GM21526 (cell line): ENCODE results near the gene ECEL1.

Experiments used
- ATAC-seq: cut with Tn5 transposase; IDR thresholded peaks from one replicate; pipeline ENCODE4 v1.9.1; 2021; ENCODE audit warnings: moderate library complexity; ENCODE audit not compliant: unreplicated experiment, low FRiP score

Gene ECEL1

DNA sequence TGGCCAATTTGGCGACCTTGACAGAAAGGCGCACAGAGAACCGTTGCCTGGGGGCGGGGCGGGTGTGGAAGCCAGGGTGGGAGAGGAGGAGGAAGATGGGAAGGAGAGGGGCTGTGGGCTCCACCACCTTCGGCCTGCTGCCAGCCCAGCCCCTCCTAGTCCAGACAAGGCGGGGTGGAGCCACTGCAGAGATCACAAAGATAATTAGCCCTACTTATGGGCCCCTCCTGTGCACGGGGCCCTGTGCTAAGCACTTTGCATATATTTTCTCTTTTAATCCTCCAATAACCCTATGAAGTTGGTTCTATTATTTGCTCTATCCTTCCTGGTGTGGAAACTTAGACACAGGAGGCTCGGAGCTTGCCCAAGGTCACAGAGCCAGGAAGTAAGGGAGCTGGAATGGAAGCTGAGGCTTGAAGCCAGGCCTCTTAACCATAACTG lies 13.7 kb upstream of the ECEL1 start:
- no peak for ATAC-seq

DNA sequence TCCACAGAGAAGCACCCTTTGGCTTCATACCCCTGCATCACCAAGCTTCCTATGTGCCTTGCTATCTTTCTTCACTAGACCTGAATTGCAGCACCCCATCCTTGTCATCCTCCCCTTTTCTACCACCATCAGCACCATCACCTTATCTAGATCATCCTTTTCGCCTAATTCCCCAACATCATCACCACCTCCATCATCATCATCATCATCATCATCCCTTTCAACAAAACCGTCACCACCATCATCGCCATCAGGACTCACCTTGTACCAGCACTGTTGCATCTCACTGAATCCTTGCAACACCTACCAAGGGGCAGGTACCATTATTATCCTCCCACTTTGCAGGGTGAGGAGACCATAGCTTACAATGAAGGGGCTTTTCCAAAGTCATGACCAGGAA lies 10.8 kb upstream of the ECEL1 start:
- no peak for ATAC-seq

DNA sequence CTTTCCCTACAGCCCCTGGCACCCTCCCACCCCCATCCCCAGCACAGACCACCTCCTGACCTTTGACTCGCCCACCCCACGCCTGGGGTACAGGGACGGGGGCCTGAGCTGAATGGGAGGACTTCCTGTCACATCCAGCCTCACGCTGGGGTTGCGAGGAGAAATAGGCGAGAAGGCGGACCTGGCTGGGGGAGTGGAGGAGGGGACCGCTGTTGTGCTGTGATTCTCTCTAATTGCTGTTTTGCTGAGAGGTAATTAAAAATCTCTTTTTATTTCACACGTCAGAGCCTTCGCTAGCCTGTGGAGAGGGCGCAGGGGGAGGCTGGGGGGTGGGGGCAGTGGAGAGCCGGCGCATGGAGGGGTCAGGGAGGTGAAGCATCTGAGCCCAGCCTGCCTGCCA lies 9.7 kb upstream of the ECEL1 start:
- ATAC-seq = no peak

DNA sequence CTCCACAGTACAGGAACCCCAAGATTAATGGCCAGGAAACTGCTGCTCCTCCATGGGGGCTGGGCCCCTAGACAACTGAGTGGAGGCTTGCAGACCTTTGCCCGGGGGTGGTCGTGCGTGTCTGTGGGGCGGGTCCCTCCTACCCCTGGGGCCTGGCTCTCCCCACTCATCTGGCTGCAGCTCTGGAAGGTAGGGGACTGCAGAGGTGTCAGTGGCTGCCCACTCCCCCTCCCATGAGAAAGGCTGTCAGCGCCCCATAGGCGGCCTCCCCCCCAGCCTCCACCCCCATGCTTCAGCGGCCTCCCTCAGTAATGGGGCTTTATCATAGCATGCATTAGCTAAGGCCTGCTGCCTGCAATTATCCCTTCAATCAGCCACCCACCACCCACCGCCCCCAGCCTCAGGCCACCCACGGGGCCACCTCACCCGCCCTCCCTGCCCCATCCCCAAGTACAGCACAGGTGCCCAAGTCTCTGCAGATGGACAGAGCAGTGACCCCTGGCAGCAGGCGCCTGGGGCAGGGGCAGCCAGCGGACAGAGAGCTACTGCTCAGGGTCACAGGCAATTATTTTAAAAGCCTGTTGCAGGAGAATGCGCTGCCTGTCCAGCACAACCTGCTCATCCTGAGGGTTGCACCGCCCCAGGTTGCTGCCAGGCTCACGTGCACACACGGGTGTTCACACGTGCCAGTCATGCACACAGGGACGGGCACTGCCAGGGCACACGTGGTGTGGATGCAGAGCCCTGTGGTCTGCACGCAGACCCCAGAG lies 9.1 kb upstream of the ECEL1 start:
- ATAC-seq = no peak

DNA sequence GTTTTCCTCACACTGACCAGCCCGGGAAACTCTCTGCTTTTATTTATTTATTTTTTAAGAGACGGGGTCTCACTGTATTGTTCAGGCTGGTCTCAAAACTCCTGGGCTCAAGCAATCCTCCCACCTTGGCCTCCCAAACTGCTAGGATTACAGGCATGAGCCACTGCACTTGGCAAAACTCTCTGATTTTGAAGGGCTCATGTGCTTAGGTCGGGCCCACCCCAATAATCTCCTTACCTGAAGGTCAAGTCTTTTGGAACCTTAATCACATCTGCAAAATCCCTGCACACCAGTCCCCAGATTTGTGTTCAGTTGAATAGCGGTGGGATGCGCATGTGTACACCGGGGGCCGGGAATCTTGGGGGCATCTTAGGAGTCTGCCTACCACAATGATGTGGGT lies 7.7 kb upstream of the ECEL1 start:
- no peak for ATAC-seq

DNA sequence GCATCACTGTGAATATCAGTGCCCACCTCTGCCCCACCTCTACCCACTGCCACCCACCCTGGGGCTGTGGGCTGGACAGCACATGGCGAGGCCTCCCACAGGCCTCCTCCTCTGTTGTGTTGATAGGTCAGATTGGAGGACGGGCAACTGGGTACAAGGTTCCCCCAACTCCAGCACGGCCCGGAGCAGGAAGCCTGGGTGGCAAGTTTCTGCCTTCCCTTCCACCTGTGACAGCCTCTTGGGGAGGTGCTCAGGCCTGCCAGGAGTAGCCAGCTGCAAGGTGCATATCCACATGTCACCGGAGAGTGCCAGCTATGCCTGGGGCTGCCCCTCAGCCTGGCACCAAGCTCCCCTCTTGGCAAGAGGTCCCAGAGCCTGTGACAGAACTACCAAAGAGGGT lies 6.9 kb upstream of the ECEL1 start:
- no peak for ATAC-seq

DNA sequence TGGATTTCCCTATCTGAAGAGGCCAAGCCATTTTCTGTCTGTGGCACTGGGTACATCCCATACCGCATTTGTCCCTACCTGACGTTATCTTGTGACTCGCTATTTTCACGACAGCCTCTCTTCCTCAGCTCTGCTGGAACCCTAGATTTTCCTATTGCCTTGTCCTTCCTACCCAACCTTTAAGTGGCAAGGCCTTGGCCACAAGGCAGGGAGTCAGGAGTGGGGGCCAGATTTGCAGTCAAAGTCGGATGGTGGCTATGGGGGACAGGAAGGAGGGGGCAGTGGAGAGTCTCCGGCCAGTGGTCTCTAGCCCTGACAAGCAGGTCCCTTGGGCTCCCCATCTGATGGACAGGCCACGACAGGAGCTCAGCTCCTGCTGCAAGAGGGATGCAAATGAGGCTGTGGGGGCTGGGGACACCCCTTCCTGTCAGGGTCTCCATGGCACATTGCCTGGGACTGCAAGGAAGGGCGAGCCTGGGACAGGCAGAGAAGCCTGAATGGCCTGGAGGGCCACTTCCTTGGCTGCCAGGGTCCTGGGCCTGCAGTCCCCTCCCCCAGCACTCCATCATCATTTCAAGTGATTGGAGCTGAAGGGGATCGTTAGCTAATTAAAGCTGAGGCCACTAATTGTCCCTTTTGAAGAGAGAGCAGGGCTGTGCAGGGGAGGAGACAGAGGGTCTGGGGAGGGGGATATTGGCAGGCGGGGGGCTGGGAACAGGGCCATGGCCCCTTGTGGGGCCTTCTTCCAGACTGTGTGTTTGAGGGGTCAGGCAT lies 6.3 kb upstream of the ECEL1 start:
- no peak for ATAC-seq

DNA sequence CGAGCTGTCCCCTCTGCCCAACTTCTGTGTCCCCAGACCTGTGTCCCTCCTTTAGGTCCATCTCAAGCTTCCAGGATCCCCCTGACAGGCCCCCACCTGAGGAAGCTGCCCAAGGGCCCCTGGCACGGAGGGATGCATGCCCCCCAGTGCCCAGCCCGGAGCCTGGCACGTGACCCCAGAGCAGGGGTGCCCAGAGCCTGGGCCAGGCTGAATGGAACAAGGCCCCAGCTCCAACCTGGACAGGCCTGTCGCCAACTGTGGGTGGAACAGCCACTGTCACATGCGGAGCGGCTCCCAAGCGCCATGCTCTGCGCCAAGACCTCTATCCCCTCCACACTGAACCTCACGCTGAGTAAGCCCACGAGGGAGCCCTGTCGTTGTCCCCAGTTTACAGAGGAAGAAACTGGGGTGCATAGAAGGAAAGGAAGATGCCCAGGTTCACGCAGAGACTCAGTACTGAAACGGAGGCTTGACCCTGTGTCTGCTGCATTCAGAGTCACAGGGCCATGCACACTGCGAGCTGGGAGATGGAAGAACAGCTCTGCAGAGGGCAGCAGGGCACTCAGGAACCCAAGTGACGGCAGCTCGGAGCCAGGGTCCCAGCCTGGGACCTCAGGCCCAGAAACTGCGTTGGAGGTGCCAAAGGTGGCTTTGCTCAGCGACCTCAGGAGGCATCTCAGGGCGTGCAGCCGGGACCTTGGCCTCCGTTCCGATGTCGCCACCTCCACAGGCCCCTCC lies 5.5 kb upstream of the ECEL1 start:
- ATAC-seq = no peak

DNA sequence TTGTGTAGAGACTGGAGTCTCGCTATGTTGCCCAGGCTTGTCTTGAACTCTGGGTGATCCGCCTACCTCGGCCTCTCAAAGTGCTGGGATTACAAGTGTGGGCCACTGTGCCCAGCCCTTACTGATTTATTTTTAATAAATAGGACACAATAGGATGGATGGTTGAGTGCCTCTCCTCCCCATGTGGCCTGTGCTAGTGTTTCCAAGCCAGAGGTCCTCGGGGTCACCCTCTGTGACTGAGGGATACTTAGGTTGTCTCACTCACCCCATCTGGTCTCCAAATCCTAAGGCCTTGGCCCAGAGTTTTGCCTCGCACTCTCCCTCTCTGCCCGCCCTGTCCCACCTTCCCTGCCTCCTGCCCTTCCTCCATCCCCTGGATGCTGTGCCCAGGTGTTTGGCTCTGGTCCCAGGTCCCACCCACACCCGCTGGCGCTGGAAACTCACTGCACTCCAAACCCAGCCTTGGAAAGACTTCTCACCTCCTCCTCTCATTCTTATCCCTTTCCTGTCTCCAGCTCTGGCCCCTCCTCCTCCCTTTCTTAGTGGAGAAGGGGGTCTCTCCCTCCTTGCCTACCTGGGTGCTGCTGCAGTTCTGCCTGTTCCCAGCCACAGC lies 4.7 kb upstream of the ECEL1 start:
- no peak for ATAC-seq

DNA sequence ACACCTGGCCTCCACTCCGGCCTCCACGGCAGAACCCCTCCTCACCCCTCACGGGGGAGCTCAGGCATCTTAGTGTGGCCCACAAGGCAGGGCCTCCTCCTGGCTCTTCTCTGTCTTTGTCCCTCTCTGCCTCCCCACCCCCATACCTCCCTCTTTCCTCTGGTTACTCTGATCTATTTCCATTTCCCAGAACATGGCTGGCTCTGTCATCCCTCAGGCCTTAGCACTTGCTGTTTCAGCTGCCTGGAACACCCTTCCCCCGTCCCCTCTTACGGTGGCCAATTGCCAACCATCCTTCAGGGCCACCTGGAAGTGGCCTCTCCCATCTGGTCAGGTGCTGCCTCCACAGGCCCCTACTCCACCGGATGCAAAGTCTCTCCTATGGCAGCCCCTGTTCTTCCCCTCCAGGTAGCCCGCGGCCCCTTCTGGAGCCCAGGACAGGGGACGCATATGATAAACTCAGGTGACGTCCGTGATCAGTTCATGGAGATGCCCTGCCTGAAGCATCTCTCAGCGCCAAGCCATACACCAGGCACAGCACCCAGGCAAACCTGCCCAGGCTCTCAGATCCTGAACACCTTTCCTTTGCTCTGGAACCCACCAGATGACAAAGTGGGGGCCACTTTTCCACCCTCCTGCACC lies 3.6 kb upstream of the ECEL1 start:
- ATAC-seq = no peak

DNA sequence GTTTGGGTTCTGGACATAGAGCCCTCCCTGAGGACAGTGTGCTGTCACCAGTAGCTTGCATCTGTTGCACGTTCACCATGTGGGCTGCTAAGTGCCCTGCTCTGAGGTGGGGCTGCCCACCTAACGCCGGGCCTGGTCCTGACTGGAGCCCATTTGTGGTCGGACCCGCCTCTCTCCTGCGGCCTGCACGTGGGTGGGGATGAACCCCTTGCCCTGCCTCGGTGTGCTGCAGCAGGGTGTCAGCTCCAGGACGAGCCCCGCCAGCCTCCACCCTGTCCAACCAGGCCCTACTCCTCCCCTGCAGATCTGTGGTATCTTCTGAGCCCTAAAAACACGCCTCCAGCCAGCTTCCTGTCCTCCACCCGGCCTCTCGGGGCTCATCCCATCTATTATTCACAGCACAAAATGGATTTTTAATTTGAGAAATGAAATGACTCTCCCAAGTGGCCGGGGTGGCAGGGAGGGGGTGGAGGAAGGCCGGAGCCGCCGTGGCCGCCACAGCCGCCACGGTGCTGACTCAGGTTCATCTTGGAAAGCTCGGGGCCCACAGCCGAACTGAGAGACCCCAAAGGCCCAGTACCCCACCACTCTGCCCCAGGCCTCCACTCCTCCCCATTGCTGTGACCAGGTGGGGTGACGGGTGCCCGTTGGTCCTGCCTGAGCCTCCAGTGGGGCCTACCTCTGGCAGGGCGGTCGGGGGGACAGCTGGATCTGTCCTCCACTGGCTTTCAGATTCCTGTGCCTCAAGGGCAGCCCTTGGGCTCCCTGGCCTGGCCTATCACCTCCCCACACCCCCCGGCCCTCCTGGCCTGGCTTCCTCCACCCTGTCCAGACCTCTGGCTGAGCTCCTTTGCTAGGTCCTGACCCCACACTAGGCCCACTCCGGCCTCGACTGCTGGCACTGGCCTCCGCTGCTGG lies 2.8 kb upstream of the ECEL1 start:
- ATAC-seq = no peak

DNA sequence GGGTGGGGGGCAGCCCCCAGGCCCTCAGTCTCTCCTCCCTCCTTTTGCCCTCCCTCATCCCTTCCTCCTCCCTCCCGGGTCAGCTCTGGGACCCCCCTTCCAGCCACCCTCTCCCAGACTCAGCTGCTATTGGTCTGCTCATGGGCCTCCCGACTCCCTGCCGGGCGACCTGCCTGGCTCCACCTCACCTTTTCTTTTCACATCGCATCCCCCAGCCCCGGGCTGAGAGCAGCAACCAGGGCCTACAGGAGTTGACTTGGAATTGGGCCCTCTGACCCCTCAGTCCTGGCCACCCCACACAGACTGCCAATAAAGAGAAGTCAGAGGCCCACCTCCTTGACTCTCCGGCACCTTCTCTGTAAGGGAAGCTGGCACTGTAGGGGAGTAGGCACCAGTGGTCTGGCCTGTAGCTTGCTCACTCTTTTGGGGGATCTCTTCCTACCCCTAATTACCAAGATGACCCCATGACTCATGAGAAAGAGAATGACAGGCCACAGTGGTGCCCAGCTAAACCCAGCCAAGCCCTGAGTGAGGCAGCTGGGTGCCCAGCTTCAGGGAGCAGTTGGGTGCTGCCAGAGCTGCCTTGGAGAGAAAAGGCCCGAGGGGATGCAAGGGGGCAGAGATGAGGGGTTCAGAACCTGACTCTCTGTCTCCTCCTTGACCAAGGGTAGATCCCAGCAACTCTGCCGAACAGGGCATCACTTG lies 2.0 kb upstream of the ECEL1 start:
- no peak for ATAC-seq

DNA sequence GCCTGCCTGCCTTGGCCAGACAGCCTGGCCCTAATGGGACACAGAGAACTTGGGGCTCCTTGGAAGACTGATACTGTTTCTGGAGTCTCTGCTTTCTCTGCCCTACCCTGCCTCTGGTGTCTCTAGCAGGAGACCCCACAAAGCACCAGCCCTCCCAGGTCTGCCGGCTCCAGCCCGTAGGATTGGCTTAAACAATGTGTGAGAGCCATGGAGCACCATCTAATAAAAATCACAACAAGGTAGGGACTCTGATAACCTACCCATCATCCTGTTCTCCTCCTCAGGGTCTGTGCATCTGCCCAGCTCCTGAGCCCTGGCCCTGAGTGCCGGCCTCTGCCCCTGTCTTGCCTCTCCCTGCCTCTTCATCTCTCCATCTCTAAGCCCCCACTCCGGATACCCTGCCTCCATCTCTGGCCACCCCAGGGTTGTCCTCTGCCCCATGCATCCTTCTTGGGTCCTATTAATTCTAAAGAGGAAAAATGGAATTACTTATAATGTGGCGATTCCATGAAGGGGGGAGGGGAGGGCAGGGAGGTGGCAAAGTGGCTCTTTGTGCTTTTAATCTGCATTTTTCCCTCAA lies 1.2 kb upstream of the ECEL1 start:
- ATAC-seq = no peak

DNA sequence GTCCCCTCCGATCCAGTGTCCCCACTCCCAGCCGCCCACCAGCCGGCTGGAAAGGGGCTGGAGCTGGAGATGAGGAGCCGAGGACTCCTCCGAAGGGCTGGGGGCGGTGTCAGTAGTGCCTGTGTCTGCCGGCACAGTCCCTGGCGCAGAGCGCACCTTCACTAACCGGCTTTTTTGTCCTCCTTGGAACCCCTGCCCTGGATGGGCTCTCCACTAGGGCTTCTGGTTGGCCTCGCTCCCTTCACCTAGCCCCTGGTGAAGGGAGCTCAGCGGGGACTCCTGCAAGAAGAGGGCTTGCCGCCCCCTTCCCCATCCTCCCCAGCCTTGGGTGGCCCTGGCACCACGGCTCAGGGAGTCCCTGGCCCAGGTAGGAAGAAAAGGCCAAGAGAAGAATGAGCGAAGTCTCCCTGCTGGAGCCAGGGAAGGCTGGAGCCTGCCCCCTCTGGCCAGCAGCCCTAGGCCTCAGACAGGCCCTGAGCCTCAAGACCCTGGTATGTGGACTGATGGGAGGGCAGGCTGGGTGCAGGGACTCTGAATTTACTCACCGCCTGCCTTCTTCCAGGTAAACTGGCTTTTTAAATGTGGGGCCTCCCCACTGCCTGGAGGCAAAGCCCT lies 570 bp upstream of the ECEL1 start:
- no peak for ATAC-seq

DNA sequence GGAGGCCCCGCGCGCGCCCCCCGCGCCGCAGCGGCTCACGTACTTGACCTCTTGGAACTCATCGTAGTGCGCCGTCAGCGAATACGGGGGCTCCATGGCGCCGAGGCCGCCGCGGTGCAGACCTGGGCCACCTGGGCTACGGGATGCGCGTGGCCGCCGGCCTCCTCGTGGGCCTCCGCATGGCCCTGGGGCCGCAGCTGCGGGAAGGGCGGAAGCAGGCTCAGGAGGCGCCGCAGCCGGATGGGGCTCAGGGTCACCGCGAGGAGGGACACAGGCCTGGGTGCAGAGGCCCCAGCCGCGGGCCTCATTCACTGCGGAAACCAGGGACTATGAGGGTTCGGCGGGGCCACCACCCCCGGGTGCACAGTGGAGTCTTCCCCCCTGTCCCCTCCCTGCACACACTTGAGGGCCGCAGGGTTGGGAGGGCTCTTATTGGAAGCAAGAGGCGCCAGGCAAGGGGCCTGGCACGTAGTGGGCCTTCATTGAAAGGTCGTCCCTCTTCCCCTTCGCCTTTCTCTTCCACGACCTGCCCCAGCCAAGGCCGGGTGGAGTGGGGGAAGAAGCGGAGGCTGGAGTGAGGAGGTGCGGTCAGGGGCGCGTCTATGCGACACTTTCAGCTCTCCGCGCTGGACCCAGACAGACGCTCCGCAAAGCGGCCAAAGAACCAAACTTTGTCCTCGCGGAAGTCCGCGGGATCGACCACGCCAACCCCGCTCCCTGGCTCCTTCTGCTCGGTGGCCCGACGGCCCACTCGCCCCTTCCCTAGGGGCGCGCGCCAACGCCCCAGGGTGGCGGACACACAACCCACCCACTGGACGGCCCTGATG lies 863 bp downstream of the ECEL1 start:
- no peak for ATAC-seq

DNA sequence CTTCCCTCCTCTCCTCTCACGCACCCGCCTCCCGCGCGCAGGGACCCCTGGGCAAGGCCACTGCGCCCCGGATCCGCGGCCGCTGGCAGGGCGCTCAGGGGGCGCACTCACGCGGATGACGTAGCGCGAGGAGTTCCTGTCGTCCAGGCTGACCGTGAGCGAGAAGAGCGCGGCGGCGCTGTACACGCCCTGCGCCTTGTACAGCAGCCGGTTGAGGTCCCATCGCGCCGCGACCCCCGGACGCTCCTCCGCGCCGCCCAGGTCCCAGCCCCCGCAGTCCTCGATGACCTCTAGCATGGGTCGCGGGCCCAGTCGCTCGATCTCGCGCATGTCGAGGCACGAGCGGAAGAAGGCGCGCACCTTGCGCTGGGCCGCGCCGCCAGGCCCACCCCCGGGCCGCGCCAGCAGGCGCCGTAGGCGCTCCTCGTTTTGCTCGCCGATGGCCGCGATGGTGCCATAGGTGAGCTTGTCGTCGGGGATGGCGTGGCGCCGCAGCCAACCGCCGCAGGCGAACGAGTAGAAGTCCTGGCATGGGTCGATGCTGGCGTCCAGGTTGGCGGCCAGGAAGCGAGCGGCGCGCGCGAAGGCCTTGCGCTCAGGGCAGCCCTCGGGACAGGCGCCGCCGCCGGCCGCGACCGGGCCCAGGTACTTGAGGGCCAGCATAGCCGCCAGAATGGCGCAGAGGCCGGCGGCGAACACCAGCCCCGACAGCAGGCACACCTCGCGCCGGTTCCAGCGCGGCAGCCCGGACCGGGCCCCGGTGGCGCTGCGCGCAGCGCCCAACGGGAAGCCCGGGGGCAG lies 1.7 kb downstream of the ECEL1 start:
- no peak for ATAC-seq
